ENCODE results near the gene AADACL4. TPM values are rescaled to one million over a fixed set of nuclear protein-coding genes. Genes with fewer than 3 reads are reported as not detected.
"Not testable (repeated sequence)": the region's sequence is repeated elsewhere in the genome, so short reads cannot be mapped to it uniquely, and the experiment has no call there.

The AADACL4 gene
- total RNA-seq, 1 experiment from 2014 or later, result not detected

DNA sequence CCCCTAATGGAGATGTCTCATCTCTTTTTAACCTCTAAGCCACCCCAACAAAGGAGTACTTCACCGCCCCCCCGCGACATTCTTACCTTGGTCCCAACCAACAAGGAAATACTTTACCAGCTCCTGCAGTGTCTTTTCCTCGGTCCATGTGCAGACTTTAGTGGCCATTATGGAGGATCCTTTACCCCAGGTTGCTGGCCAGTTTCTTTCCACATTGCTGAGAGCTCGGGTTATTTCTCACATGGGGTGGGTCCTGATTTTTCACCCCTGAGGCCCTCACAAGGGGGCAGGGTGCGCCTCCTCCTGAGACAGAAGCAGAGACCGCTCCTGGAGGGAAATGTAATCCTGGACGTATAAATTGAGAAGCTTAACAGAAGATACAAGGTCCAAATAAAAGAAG is 69.0 kb downstream of the AADACL4 start:
- Histone ChIP-seq H3K27ac (no peak overlapping the region), H3K4me1 (no peaks in the 10 kb centered on the region), H3K27me3 (0 out of 2 replicates have a peak, but pooled peaks cover 2% of the 10 kb centered on the region), H3K9me3 (replicated peaks) (no peaks in the 10 kb centered on the region), H3K36me3 (no peaks in the 10 kb centered on the region), H3K4me3 (no peak overlapping the region)
- DNase-seq, result no peak

DNA sequence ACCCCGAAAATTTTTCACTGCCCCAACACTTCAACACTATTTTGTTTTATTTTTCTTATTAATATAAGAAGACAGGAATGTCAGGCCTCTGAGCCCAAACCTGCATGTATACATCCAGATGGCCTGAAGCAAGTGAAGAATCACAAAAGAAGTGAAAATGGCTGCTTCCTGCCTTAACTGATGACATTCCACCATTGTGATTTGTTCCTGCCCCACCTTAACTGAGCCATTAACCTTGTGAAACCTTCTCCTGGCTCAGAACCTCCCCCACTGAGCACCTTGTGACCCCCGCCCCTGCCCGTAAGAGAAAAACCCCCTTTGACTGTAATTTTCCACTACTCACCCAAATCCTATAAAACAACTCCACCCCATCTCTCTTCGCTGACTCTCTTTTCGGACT is 69.8 kb downstream of the AADACL4 start:
- not testable (repeated sequence) for H3K4me1 ChIP-seq; H3K27ac ChIP-seq; H3K27me3 ChIP-seq; H3K4me3 ChIP-seq; DNase-seq; H3K36me3 ChIP-seq; H3K9me3 ChIP-seq (replicated peaks)

DNA sequence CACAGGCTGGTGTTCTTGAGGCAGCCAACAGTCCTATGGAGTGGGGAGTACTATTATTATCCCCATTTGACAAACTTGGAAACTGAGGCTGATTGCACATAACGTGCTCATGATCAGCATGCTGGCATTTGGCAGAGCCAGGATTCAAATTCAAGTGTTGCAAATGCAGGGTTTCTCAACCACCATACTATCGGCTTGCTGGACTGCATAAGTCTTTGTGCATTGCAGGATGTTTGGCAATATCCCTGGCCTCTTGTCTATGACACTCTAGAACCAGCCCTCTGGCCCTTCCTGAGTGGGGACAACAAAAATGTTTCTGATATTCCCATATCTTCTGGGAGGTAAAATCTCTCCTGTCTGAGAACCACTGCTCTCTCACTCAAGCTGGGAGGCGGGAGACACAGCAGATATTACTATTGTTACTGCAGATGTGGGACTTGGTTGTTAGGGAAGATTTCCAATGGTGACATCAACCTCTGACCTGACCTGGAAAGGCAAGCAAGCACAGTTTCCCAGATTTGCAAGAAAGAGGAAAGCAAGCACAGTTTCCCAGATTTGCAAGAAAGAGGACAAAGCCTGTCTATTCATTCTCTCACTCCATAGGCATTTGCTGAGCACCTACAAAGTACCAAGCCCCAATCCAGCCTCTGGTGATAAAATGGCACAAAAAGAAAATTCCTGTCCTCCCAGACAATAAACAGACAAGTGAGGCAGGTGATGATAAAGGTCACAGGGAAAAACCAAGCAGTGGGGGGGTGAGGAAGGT is 71.0 kb downstream of the AADACL4 start:
- Histone ChIP-seq H3K27me3 (0 out of 2 replicates have a peak, but pooled peaks cover 2% of the 10 kb centered on the region), H3K9me3 (replicated peaks) (no peaks in the 10 kb centered on the region), H3K27ac (no peak overlapping the region), H3K4me3 (no peak overlapping the region), H3K4me1 (no peaks in the 10 kb centered on the region), H3K36me3 (no peaks in the 10 kb centered on the region)
- DNase-seq, result no peak

DNA sequence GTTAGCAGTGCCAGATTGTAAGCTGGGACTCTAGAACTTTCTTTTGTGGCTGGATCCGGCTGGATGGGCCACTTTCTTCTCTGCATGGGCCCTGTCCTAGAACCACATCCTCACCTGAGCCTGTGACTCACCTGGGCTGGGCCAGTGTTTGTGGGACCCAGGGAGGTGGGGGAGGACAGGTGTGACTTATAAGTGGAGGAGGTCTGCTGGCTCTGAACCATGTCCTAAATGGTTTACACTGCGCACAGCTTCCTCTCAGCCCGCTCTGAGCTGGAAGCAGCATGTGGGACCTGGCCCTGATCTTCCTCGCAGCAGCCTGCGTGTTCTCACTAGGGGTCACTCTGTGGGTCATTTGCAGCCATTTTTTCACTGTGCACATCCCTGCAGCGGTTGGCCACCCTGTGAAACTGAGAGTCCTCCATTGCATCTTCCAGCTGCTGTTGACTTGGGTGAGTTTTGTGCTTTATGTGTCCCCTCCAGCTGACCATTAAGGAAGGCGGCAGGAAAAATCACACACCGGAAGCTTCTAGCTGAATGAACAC is 72.1 kb downstream of the AADACL4 start, which contains the start of gene AADACL3:
TSS of gene AADACL3 (plus strand) at position 215 of the 542 bp plus-strand sequence. CDS start at position 282, 67 bp downstream.
- Histone ChIP-seq H3K4me1 (no peaks in the 10 kb centered on the region), H3K36me3 (no peaks in the 10 kb centered on the region), H3K27ac (no peak within 1 kb of the TSS), H3K4me3 (no peak within 1 kb of the TSS), H3K9me3 (replicated peaks) (no peaks in the 10 kb centered on the region), H3K27me3 (0 out of 2 replicates have a peak, but pooled peaks cover 2% of the 10 kb centered on the region)
- no peak for DNase-seq

Other genes with a start within 250 kb of the AADACL4 start
- 2.6 and 3.5 TPM in 2 replicates for gene DHRS3, start 25.9 kb upstream of the AADACL4 start, total RNA-seq (2014; rRNA removed; shearing (Covaris generic))
- gene AADACL3, start 72.0 kb downstream of the AADACL4 start, total RNA-seq (2014; rRNA removed; shearing (Covaris generic)), result not detected in 2 replicates
- gene CFAP107, start 102.1 kb downstream of the AADACL4 start, total RNA-seq (2014; rRNA removed; shearing (Covaris generic)), result not detected in 2 replicates
- gene PRAMEF12, start 129.7 kb downstream of the AADACL4 start, total RNA-seq (2014; rRNA removed; shearing (Covaris generic)), result not detected in 2 replicates
- gene PRAMEF1, start 147.3 kb downstream of the AADACL4 start, total RNA-seq (2014; rRNA removed; shearing (Covaris generic)), result 0.08 TPM in 1 of 2 replicates, not detected in the other
- gene PRAMEF11, start 187.3 kb downstream of the AADACL4 start, total RNA-seq (2014; rRNA removed; shearing (Covaris generic)), result not detected in 2 replicates
- gene HNRNPCL1, start 204.6 kb downstream of the AADACL4 start, total RNA-seq (2014; rRNA removed; shearing (Covaris generic)), result not detected in 2 replicates
- gene PRAMEF2, start 213.0 kb downstream of the AADACL4 start, total RNA-seq (2014; rRNA removed; shearing (Covaris generic)), result not detected in 2 replicates
- not detected in 2 replicates for gene PRAMEF4, start 242.1 kb downstream of the AADACL4 start, total RNA-seq (2014; rRNA removed; shearing (Covaris generic))